H1 (cell line): Measurements from ENCODE around the gene PLEKHA4. TPM values are rescaled to one million over a fixed set of nuclear protein-coding genes. Genes with fewer than 3 reads are reported as not detected.

Experiments used
- CTCF ChIA-PET: fragments of 300-600 bp; sonication (Branson Sonifier 250); formaldehyde crosslinking; loops from one replicate; lab custom pipeline; 2021; ENCODE audit not compliant: partially characterized antibody; lab: Charles Lee
- POLR2A ChIA-PET: fragments of 300-600 bp; sonication (Branson Sonifier 250); formaldehyde crosslinking; loops from one replicate; lab custom pipeline; 2021; ENCODE audit warnings: inconsistent platforms; ENCODE audit not compliant: partially characterized antibody; lab: Charles Lee
- DNase-seq, 2 experiments: peaks; one replicate each; pipeline versions ENCODE4 v3.0.0 to v3.0.0-alpha.2; 2010 to 2022; ENCODE audit warnings: low spot score in 2 of 2, low read depth in 1 of 2, mixed read lengths in 1 of 2
- FAIRE-seq: peaks from 2 replicates; lab custom pipeline; 2011; peaks lifted over from hg19 to GRCh38; lab: Jason Lieb, UNC
- H2AFZ ChIP-seq: 2 replicates; pipeline ENCODE4 v1.8.1; 2012; ENCODE audit warnings: low read length, inconsistent platforms
- H2AK5ac ChIP-seq: 2 replicates; pipeline ENCODE4 v1.6.1; 2013; ENCODE audit warnings: low read depth, low read length
- H2BK120ac ChIP-seq: replicated peaks from 2 replicates; pipeline ENCODE3; 2013; ENCODE audit warnings: low read depth, low read length, inconsistent platforms
- H2BK12ac ChIP-seq: 2 replicates; pipeline ENCODE4 v1.6.1; 2013; ENCODE audit warnings: low read depth, low read length
- H2BK15ac ChIP-seq: 2 replicates; pipeline ENCODE4 v1.6.1; 2013; ENCODE audit warnings: low read length
- H2BK20ac ChIP-seq: 2 replicates; pipeline ENCODE4 v1.6.1; 2013; ENCODE audit warnings: low read length
- H2BK5ac ChIP-seq: 2 replicates; pipeline ENCODE4 v1.6.1; 2013; ENCODE audit warnings: low read depth, low read length
- H3K14ac ChIP-seq: 2 replicates; pipeline ENCODE4 v1.6.1; 2013; ENCODE audit warnings: inconsistent platforms; ENCODE audit not compliant: insufficient read length
- H3K18ac ChIP-seq: 2 replicates; pipeline ENCODE4 v1.6.1; 2013; ENCODE audit warnings: low read length; ENCODE audit errors: extremely low read depth
- H3K23ac ChIP-seq: 2 replicates; pipeline ENCODE4 v1.6.1; 2013; ENCODE audit warnings: inconsistent platforms; ENCODE audit not compliant: insufficient read length
- H3K23me2 ChIP-seq: 2 replicates; pipeline ENCODE4 v1.6.1; 2013; ENCODE audit warnings: low read depth, low read length
- H3K27ac ChIP-seq: 2 replicates; pipeline ENCODE4 v1.6.1; 2011; ENCODE audit warnings: low read depth, low read length, inconsistent platforms
- H3K27me3 ChIP-seq, 4 experiments: replicated peaks in 1 of 4; 1 replicate in 1 of 4; 2 replicates in 3 of 4; pipeline versions ENCODE4 v1.6.1 to v1.8.1; 2011 to 2013; ENCODE audit warnings: low read length in 3 of 4, mild to moderate bottlenecking in 3 of 4, inconsistent platforms in 2 of 4, mixed read lengths in 2 of 4, moderate library complexity in 1 of 4; ENCODE audit not compliant: control insufficient read depth in 3 of 4, insufficient read depth in 3 of 4; ENCODE audit errors: extremely low read depth in 1 of 4
- H3K36me3 ChIP-seq, 4 experiments: 2 replicates each; pipeline versions ENCODE4 v1.6.1 to v1.8.1; 2011 to 2013; ENCODE audit warnings: mild to moderate bottlenecking in 4 of 4, low read length in 3 of 4, moderate library complexity in 2 of 4, control low read depth in 1 of 4, inconsistent platforms in 1 of 4; ENCODE audit not compliant: insufficient read depth in 4 of 4, control insufficient read depth in 2 of 4
- H3K4ac ChIP-seq: replicated peaks from 2 replicates; pipeline ENCODE3; 2013; ENCODE audit warnings: low read length, low read depth, mixed read lengths, inconsistent platforms; ENCODE audit not compliant: insufficient read length
- H3K4me1 ChIP-seq, 4 experiments: replicated peaks in 1 of 4; 1 replicate in 1 of 4; 2 replicates in 3 of 4; pipeline versions ENCODE4 v1.6.1 to v1.8.1; 2011 to 2013; ENCODE audit warnings: low read length in 3 of 4, inconsistent platforms in 2 of 4, mixed read lengths in 1 of 4; ENCODE audit not compliant: insufficient read depth in 4 of 4, control insufficient read depth in 3 of 4
- H3K4me2 ChIP-seq, 2 experiments: 2 replicates each; pipeline versions ENCODE4 v1.6.1 to v1.8.1; 2011 to 2013; ENCODE audit warnings: low read depth in 2 of 2, low read length in 2 of 2, control low read depth in 1 of 2, inconsistent platforms in 1 of 2, mild to moderate bottlenecking in 1 of 2; ENCODE audit not compliant: insufficient read depth in 1 of 2
- H3K4me3 ChIP-seq, 4 experiments: fragments of 200-600, 300-600 bp in 1 of 4; sonication (generic), shearing (Covaris generic), sonication (Bioruptor Twin) in 1 of 4; 2 replicates each; pipeline versions ENCODE4 v1.5.1 to v1.8.1; 2011 to 2016; ENCODE audit warnings: low read length in 4 of 4, low read depth in 3 of 4, control low read depth in 2 of 4, inconsistent platforms in 2 of 4, mild to moderate bottlenecking in 2 of 4, mixed read lengths in 1 of 4, moderate library complexity in 1 of 4; ENCODE audit not compliant: insufficient read depth in 2 of 4; ENCODE audit errors: extremely low read depth in 1 of 4
- H3K56ac ChIP-seq: replicated peaks from 2 replicates; pipeline ENCODE3; 2013; ENCODE audit warnings: low read depth, mild to moderate bottlenecking, mixed read lengths, low read length, inconsistent platforms; ENCODE audit not compliant: insufficient read length
- H3K79me1 ChIP-seq: 2 replicates; pipeline ENCODE4 v1.6.1; 2013; ENCODE audit warnings: low read depth, low read length, control low read depth
- H3K79me2 ChIP-seq, 2 experiments: 2 replicates each; pipeline versions ENCODE4 v1.6.1 to v1.8.1; 2012 to 2013; ENCODE audit warnings: low read length in 2 of 2, mild to moderate bottlenecking in 2 of 2, inconsistent platforms in 1 of 2; ENCODE audit not compliant: insufficient read depth in 2 of 2, control insufficient read depth in 1 of 2
- H3K9ac ChIP-seq, 4 experiments: replicated peaks in 1 of 4; 1 replicate in 1 of 4; 2 replicates in 3 of 4; pipeline versions ENCODE4 v1.6.1 to v1.8.1; 2011 to 2013; ENCODE audit warnings: low read depth in 3 of 4, low read length in 3 of 4, control low read depth in 2 of 4, mild to moderate bottlenecking in 2 of 4, moderate library complexity in 2 of 4, inconsistent platforms in 1 of 4; ENCODE audit errors: extremely low read depth in 1 of 4
- H3K9me3 ChIP-seq, 2 experiments: 2 replicates each; pipeline versions ENCODE4 v1.6.1 to v1.8.1; 2012 to 2013; ENCODE audit warnings: mild to moderate bottlenecking in 2 of 2, moderate library complexity in 2 of 2, control low read depth in 1 of 2, inconsistent platforms in 1 of 2, low read depth in 1 of 2, low read length in 1 of 2, mixed read lengths in 1 of 2; ENCODE audit not compliant: insufficient read depth in 2 of 2
- H4K20me1 ChIP-seq, 2 experiments: replicated peaks in 1 of 2; 2 replicates each; pipeline versions ENCODE3 to v1.8.1; 2011 to 2013; ENCODE audit warnings: inconsistent platforms in 2 of 2, low read length in 2 of 2, mild to moderate bottlenecking in 1 of 2; ENCODE audit not compliant: insufficient read depth in 2 of 2, control insufficient read depth in 1 of 2
- H4K5ac ChIP-seq: 2 replicates; pipeline ENCODE4 v1.6.1; 2013; ENCODE audit warnings: low read length, low read depth, mixed read lengths, inconsistent platforms; ENCODE audit not compliant: insufficient read length
- H4K8ac ChIP-seq: 2 replicates; pipeline ENCODE4 v1.8.0; 2013; ENCODE audit warnings: mild to moderate bottlenecking, moderate library complexity, low read length, inconsistent platforms; ENCODE audit not compliant: insufficient read depth; ENCODE audit errors: extremely low read depth
- H4K91ac ChIP-seq: replicated peaks from 2 replicates; pipeline ENCODE3; 2013; ENCODE audit warnings: low read length, mixed read lengths, inconsistent platforms; ENCODE audit not compliant: insufficient read length
- BACH1 ChIP-seq: IDR thresholded peaks from 2 replicates; pipeline ENCODE4 v1.6.1; 2012; ENCODE audit warnings: low read length, improper control_type of control experiment
- CREB1 ChIP-seq: IDR thresholded peaks from 2 replicates; pipeline ENCODE4 v1.6.1; 2012; ENCODE audit warnings: inconsistent platforms
- WGBS, 2 experiments: shearing (Covaris generic) in 1 of 2; methylation state at CpG; one replicate each; pipeline versions ENCODE4 v1.1.6 to v1.1.7; 2013 to 2015; ENCODE audit warnings: low lambda C conversion rate in 2 of 2, mixed read lengths in 2 of 2, inconsistent platforms in 1 of 2, low coverage in 1 of 2, missing lambda C conversion rate in 1 of 2; ENCODE audit not compliant: insufficient replicate concordance in 2 of 2, insufficient coverage in 1 of 2, insufficient read length in 1 of 2; ENCODE audit errors: extremely low coverage in 1 of 2, missing lambda C conversion rate in 1 of 2; 5-methylcytosine and 5-hydroxymethylcytosine counted together
- polyA plus RNA-seq, 7 experiments: library from polyadenylated mRNA; depleted of rRNA in 3 of 7; stranded (reverse) in 5 of 7; unstranded in 2 of 7; fragments of >200 nt in 5 of 7; fragments of 200-250 nt in 2 of 7; gene quantifications; 1 replicate in 5 of 7; 2 replicates in 1 of 7; 4 replicates in 1 of 7; pipeline versions ENCODE4 v1.2.1 to v1.2.3, GENCODE V29; 2011 to 2013; ENCODE audit warnings: missing spikeins in 2 of 7, mixed read lengths in 2 of 7
- total RNA-seq: library from RNA; stranded (reverse); fragmentation: NEBNext Ultra II Directional; extraction: Animal tissue kit (Norgen Biotek cat#: 25700); gene quantifications from 2 replicates; pipeline ENCODE4 v1.2.1, GENCODE V29; 2021

PLEKHA4 gene
- total and polyA plus RNA-seq, 2 of the 8 experiments (the other 6 are each of a cell fraction or from before 2014, with no cell fraction given), result 8.2 to 18.0 TPM

DNA sequence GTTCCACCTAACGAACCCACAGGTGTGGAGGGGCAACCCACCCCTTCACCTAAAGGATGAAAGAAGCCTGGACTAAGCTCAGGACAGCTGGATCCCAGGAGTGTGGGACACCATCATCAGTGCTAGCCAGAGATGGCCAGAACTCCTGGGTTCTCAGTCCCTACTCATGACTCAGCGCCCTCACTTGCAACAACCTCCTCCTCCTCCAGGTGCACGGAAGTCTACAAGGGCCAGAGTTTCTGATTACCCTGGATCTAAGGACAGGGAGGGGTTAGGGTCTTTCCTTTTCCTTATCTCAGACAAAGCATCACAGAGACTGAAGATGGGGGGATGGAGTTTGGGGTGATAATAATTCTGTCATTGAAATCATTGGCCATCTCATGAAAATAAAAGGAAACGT is 22.1 kb upstream of the PLEKHA4 start:
- no peak overlapping the region for H3K4me2 ChIP-seq
- no peaks in the 10 kb centered on the region for H3K79me2 ChIP-seq
- POLR2A ChIA-PET, result no interaction called here
- H4K20me1 ChIP-seq, result no peaks in the 10 kb centered on the region
- no peak overlapping the region for H2BK15ac ChIP-seq
- no peak overlapping the region for H3K23ac ChIP-seq
- H3K9me3 ChIP-seq, result no peaks in the 10 kb centered on the region
- no peak overlapping the region for H4K91ac ChIP-seq
- no peak overlapping the region for H2BK120ac ChIP-seq
- no peak overlapping the region for H3K4me3 ChIP-seq
- no peak for DNase-seq
- no peak overlapping the region for H2BK20ac ChIP-seq
- no peak for FAIRE-seq
- H4K8ac ChIP-seq, result no peak overlapping the region
- peaks cover 0 to 3% (median 0%) of the 10 kb centered on the region in 4 experiments; a peak in 1 of 7 replicates for H3K4me1 ChIP-seq
- no peak overlapping the region for H2AFZ ChIP-seq
- H3K14ac ChIP-seq, result no peak overlapping the region
- CTCF ChIA-PET, result interaction anchor here (0.7 kb wide), 1 partner anchor 16 kb away, joined by 3 read pairs; no protein-coding TSS in a partner anchor
- no peak overlapping the region; the same call in 1 of the 2 replicates for H3K18ac ChIP-seq
- H2BK12ac ChIP-seq, result no peak overlapping the region
- no peak overlapping the region for H3K4ac ChIP-seq
- no peaks in the 10 kb centered on the region for H3K79me1 ChIP-seq
- H3K9ac ChIP-seq, result no peak overlapping the region
- H3K23me2 ChIP-seq, result peaks cover under 1% of the 10 kb centered on the region; the same call in 1 of the 2 replicates
- H2BK5ac ChIP-seq, result no peak overlapping the region
- no peak overlapping the region for H3K56ac ChIP-seq
- peak overlapping the region; percentile 48; the same call in 1 of the 2 replicates for H2AK5ac ChIP-seq
- H3K36me3 ChIP-seq, result no peaks in the 10 kb centered on the region; a peak in 1 of 8 replicates
- H4K5ac ChIP-seq, result no peak overlapping the region
- H3K27me3 ChIP-seq, result no peaks in the 10 kb centered on the region
- WGBS, 2 experiments, result 86% methylated on average over 4 of the region's 4 CpGs; no CpG with 5 or more reads in 1 of the 2 experiments
- no peak overlapping the region for H3K27ac ChIP-seq
- 0 out of 2 replicates have a peak, but pooled peaks have one; percentile 48 for TF ChIP-seq BACH1
- no peak for TF ChIP-seq CREB1
